Epithelial cell of proximal tubule (primary cell): ENCODE measurements around the gene CNEP1R1. TPM values are rescaled to one million over a fixed set of nuclear protein-coding genes. Genes with fewer than 3 reads are reported as not detected.

Experiments
- DNase-seq: peaks from one replicate; pipeline ENCODE4 v3.0.0-alpha.2; 2011; ENCODE audit warnings: low read depth
- H3K4me3 ChIP-seq: 2 replicates; pipeline ENCODE4 v1.5.1; 2011; ENCODE audit warnings: low read depth, mild to moderate bottlenecking, low read length
- total RNA-seq: library from RNA; depleted of rRNA; stranded (reverse); fragments of >200 nt; gene quantifications from 2 replicates; pipeline ENCODE4 v1.2.3, GENCODE V29; 2015
- TF ChIP-seq, protein P1 (sequence below): conservative IDR thresholded peaks from 2 replicates; pipeline ENCODE4 v1.5.1; 2012; ENCODE audit warnings: low read depth, mild to moderate bottlenecking, low read length

Gene CNEP1R1
- total RNA-seq, 1 donor from 2014 or later = 13.1 TPM

DNA sequence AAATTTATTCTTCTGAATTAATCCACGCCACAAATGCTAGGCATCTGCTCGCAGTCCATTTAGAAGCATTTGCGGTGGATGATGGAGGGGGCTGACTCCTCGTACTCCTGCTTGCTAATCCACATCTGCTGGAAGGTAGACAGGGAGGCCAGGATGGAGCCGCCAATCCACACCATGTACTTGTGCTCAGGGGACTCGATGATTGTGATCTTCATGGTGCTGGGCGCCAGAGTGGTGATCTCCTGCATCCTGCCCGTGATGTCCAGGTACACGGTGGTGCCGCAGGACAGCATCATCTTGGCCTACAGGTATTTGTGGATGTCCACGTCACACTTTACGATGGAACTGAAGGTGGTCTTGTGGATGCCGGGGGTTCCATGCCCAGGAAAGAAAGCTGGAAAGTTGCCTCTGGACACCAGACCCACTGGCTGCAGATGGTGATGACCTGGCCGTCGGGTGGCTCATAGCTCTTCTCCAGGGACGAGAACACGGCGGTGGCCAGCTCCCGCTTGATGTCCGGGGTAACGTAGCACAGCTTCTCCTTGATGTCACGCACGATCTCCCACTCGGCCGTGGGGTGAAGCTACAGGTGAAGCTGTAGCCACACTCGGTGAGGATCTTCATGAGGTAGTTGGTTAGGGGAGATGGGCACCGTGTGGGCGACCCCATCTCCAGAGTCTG lies 33.2 kb downstream of the CNEP1R1 start:
- TF ChIP-seq, protein P1, sequence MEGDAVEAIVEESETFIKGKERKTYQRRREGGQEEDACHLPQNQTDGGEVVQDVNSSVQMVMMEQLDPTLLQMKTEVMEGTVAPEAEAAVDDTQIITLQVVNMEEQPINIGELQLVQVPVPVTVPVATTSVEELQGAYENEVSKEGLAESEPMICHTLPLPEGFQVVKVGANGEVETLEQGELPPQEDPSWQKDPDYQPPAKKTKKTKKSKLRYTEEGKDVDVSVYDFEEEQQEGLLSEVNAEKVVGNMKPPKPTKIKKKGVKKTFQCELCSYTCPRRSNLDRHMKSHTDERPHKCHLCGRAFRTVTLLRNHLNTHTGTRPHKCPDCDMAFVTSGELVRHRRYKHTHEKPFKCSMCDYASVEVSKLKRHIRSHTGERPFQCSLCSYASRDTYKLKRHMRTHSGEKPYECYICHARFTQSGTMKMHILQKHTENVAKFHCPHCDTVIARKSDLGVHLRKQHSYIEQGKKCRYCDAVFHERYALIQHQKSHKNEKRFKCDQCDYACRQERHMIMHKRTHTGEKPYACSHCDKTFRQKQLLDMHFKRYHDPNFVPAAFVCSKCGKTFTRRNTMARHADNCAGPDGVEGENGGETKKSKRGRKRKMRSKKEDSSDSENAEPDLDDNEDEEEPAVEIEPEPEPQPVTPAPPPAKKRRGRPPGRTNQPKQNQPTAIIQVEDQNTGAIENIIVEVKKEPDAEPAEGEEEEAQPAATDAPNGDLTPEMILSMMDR = no peak
- H3K4me3 ChIP-seq = no peak overlapping the region
- no peak for DNase-seq

DNA sequence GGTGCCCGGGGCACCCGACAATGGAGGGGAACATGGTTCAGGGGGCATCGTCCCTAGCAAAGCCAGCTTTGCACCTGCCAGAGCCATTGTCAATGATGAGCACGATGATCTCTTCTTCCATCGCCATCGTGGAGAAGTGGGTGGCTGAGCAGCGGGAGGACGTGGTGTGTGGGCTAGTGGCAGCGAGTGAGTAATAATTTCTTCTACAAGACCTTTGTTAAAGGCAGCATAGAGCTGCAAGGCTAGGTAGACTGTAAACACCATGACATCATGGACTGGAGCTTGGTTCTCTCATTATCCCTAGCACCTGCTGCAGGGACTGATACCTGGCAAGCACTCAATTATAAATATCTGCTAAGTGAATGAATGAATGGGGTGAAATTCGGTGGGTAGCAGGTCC lies 34.1 kb downstream of the CNEP1R1 start:
- no peak overlapping the region for H3K4me3 ChIP-seq
- DNase-seq = no peak
- TF ChIP-seq, protein P1 = no peak

DNA sequence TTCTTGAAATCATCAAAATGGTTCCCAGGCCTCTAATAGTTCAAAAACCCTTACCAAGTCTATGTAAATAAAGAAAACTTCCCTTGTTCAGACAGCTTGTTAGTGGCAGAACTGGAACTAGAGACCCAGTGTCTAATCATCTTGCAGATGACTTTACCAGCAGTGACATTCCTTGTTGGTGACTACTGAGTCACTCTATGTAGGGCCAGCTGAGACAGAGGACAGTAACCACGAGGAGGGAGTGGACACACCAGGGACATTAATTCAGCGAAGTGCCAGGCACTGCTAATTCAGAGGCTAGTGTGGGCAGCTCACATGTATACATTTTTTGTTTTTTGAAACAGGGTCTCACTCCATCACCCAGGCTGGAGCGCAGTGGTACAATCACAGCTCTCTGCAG lies 34.6 kb downstream of the CNEP1R1 start:
- TF ChIP-seq, protein P1 = no peak
- DNase-seq = no peak
- H3K4me3 ChIP-seq = no peak overlapping the region

DNA sequence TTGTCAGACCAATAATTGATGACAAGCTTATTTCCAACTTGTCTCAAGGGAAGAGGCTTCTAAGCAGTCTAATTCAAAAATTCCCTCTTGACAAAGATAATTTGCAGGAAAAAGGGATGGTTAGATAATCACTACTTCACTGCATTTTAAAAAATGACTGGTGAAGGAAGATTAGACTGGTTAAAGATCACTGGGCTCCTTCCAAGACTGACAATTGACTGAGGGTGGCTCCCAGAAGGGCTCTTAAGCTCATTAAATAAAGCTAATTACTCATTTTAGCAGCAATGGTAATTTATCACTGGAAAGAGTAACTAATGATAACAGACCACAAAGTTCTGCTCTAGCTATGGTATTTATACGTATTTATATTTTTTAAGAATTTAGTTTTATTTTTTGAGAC lies 36.3 kb downstream of the CNEP1R1 start:
- no peak overlapping the region for H3K4me3 ChIP-seq
- TF ChIP-seq, protein P1 = no peak
- DNase-seq = no peak

DNA sequence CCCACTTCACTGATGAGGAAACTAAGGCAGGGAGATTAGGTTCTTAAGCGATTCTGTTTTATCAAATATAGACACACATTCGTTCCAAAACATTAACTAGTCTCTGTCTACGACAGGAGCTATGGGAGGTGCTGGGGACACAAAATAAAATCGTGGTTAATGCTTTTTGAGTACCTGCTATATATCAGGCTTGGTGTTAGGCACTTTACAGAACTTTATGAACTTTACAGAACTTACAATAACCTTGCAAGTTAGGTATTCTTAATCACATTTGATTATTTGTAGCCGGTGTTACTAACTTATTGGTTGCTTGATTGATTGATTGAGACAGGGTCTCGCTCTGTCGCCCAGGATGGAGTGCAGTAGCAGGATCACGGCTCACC lies 40.2 kb downstream of the CNEP1R1 start:
- TF ChIP-seq, protein P1 = no peak

DNA sequence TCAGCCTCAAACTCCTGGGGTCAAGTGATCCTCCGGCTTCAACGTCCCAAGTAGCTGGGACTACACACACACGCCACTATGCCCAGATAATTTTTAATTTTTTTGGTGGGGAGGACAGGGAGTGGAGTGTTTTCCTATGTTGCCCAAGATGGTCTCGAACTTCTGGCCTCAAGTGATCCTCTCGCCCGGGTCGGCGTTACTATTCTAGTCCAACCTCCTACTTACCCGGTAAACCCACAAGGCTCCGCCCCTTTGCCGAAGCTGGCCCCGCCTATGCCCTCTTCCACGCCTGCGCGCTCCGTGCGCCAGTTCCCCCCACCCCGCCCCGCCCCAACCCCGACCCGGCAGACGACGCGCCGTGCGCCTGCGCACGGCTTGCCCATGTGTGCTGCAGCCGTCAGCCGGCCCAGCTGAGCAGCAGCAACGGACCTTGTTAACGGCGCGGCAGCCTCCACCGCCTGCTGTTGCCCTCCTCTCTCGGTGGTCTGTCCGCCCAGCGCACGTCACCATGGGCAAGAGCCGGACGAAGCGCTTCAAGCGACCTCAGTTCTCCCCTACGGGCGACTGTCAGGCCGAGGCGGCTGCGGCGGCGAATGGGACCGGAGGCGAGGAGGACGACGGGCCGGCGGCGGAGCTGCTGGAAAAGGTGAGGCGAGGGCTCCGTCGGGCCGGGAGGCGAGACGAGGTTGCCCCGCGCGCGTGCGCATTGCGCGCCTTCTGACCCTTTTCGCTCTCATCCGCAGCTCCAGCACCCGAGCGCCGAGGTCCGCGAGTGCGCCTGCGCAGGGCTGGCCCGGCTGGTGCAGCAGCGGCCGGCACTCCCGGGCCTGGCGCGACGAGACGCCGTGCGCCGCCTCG lies 40.8 kb downstream of the CNEP1R1 start, which contains the start of gene HEATR3:
Gene HEATR3, plus strand, starts transcription at position 347 of the 858 bp plus-strand sequence. Its CDS starts 162 bp downstream, at position 509.
- DNase-seq = peak; percentile 36
- TF ChIP-seq, protein P1 = no peak
- H3K4me3 ChIP-seq = peak within 1 kb of the TSS; percentile 85

More for the DNA sequence above, 40.2 kb downstream of the CNEP1R1 start:
- no peak for DNase-seq
- peak overlapping the region; percentile 85 for H3K4me3 ChIP-seq
